ENCODE results near the gene GLI1. TPM values are rescaled to one million over a fixed set of nuclear protein-coding genes. Genes with fewer than 3 reads are reported as not detected.

Gene GLI1
- polyA plus RNA-seq, 1 donor (not counting 4 experiments of a cell fraction or from before 2014, with no cell fraction given), result 1.0 TPM

- dilution Hi-C loops (cut with MboI; ENCODE audit: extremely low pct_ligation_motif_present, low sequenced_read_pairs), result no loop called here
- no peak for TF ChIP-seq CTCF (optimal IDR thresholded peaks at IDR 0.05 in 1 of 3, IDR thresholded peaks at IDR 0.05 in 1 of 3, conservative IDR thresholded peaks at IDR 0.05 in 1 of 3; ENCODE audit: extremely low read depth in 1 of 3, insufficient read depth in 2 of 3, low read length in 3 of 3)
- TF ChIP-seq EZH2 (IDR thresholded peaks at IDR 0.05; ENCODE audit: low read length), result no peak
- Histone ChIP-seq H3K36me3 (ENCODE audit: control insufficient read depth in 2 of 2, extremely low read depth in 1 of 2, insufficient read depth in 2 of 2, low read length in 2 of 2) (peaks cover 43 to 66% of the 10 kb centered on the region in 2 experiments), H3K4me3 (ENCODE audit: control insufficient read depth in 2 of 3, extremely low read depth in 1 of 3, insufficient read depth in 2 of 3, low read depth in 1 of 3, low read length in 3 of 3) (no peak overlapping the region), H3K27ac (ENCODE audit: control insufficient read depth, insufficient read depth, low read length) (no peak overlapping the region), H4K20me1 (ENCODE audit: control insufficient read depth, extremely low read depth, insufficient read depth, low read length) (peaks cover 23% of the 10 kb centered on the region), H3K9me3 (ENCODE audit: control insufficient read depth, low read depth, low read length) (no peaks in the 10 kb centered on the region), H3K4me2 (ENCODE audit: control insufficient read depth, extremely low read depth, insufficient read depth, low read depth, low read length) (no peak overlapping the region), H3K4me1 (ENCODE audit: control insufficient read depth, extremely low read depth, insufficient read depth, low read length) (peaks cover 13% of the 10 kb centered on the region), H3K9ac (ENCODE audit: control insufficient read depth, extremely low read depth, insufficient read depth, low read length) (no peak overlapping the region), H3K9me1 (ENCODE audit: control insufficient read depth, extremely low read depth, insufficient read depth, low read length) (no peaks in the 10 kb centered on the region), H3K27me3 (ENCODE audit: control insufficient read depth, extremely low read depth, insufficient read depth, low read length) (no peaks in the 10 kb centered on the region), H3K79me2 (ENCODE audit: control insufficient read depth, insufficient read depth, low read length) (peaks cover 18% of the 10 kb centered on the region), H2AFZ (ENCODE audit: control insufficient read depth, low read length) (no peak overlapping the region)
- FAIRE-seq (no peak), DNase-seq (ENCODE audit: low read depth, low spot score) (no peak)
These were observed 55.3 kb downstream of the GLI1 start for GRCh38 chr12:57514720-57515407.

- H3K36me3 ChIP-seq (ENCODE audit: control insufficient read depth in 2 of 2, extremely low read depth in 1 of 2, insufficient read depth in 2 of 2, low read length in 2 of 2), result peaks cover 43 to 68% of the 10 kb centered on the region in 2 experiments
- H3K9me1 ChIP-seq (ENCODE audit: control insufficient read depth, extremely low read depth, insufficient read depth, low read length), result no peaks in the 10 kb centered on the region
- DNase-seq (ENCODE audit: low read depth, low spot score) (no peak), FAIRE-seq (no peak)
- no peaks in the 10 kb centered on the region for H3K27me3 ChIP-seq (ENCODE audit: control insufficient read depth, extremely low read depth, insufficient read depth, low read length)
- no peak overlapping the region for H3K27ac ChIP-seq (ENCODE audit: control insufficient read depth, insufficient read depth, low read length)
- no peak overlapping the region for H3K9ac ChIP-seq (ENCODE audit: control insufficient read depth, extremely low read depth, insufficient read depth, low read length)
- peaks cover 12% of the 10 kb centered on the region for H3K4me1 ChIP-seq (ENCODE audit: control insufficient read depth, extremely low read depth, insufficient read depth, low read length)
- H2AFZ ChIP-seq (ENCODE audit: control insufficient read depth, low read length), result no peak overlapping the region
- H3K4me3 ChIP-seq (ENCODE audit: control insufficient read depth in 2 of 3, extremely low read depth in 1 of 3, insufficient read depth in 2 of 3, low read depth in 1 of 3, low read length in 3 of 3), result no peak overlapping the region
- TF ChIP-seq CTCF (optimal IDR thresholded peaks at IDR 0.05 in 1 of 3, IDR thresholded peaks at IDR 0.05 in 1 of 3, conservative IDR thresholded peaks at IDR 0.05 in 1 of 3; ENCODE audit: extremely low read depth in 1 of 3, insufficient read depth in 2 of 3, low read length in 3 of 3), result no peak
- TF ChIP-seq EZH2 (IDR thresholded peaks at IDR 0.05; ENCODE audit: low read length), result no peak
- peaks cover 19% of the 10 kb centered on the region for H4K20me1 ChIP-seq (ENCODE audit: control insufficient read depth, extremely low read depth, insufficient read depth, low read length)
- H3K9me3 ChIP-seq (ENCODE audit: control insufficient read depth, low read depth, low read length), result no peaks in the 10 kb centered on the region
- dilution Hi-C loops (cut with MboI; ENCODE audit: extremely low pct_ligation_motif_present, low sequenced_read_pairs), result no loop called here
- H3K4me2 ChIP-seq (ENCODE audit: control insufficient read depth, extremely low read depth, insufficient read depth, low read depth, low read length), result no peak overlapping the region
- peaks cover 21% of the 10 kb centered on the region for H3K79me2 ChIP-seq (ENCODE audit: control insufficient read depth, insufficient read depth, low read length)
These were observed 55.9 kb downstream of the GLI1 start for GRCh38 chr12:57515408-57515933.
